Activated CD8-positive, alpha-beta memory T cell treated with anti-CD3 and anti-CD28 coated beads for 4 hours (primary cell): ENCODE results near the gene NAT16.
A peak's percentile ranks its signal among the peaks of the same experiment; 100 is the strongest.
"Not testable (repeated sequence)": the region's sequence is repeated elsewhere in the genome, so short reads cannot be mapped to it uniquely, and the experiment has no call there.

ENCODE experiments used
- DNase-seq, 2 donors: peaks; one replicate each; pipeline ENCODE4 v3.0.0-alpha.2; 2020; ENCODE audit warnings: low read depth in 2 of 2

The NAT16 gene

DNA sequence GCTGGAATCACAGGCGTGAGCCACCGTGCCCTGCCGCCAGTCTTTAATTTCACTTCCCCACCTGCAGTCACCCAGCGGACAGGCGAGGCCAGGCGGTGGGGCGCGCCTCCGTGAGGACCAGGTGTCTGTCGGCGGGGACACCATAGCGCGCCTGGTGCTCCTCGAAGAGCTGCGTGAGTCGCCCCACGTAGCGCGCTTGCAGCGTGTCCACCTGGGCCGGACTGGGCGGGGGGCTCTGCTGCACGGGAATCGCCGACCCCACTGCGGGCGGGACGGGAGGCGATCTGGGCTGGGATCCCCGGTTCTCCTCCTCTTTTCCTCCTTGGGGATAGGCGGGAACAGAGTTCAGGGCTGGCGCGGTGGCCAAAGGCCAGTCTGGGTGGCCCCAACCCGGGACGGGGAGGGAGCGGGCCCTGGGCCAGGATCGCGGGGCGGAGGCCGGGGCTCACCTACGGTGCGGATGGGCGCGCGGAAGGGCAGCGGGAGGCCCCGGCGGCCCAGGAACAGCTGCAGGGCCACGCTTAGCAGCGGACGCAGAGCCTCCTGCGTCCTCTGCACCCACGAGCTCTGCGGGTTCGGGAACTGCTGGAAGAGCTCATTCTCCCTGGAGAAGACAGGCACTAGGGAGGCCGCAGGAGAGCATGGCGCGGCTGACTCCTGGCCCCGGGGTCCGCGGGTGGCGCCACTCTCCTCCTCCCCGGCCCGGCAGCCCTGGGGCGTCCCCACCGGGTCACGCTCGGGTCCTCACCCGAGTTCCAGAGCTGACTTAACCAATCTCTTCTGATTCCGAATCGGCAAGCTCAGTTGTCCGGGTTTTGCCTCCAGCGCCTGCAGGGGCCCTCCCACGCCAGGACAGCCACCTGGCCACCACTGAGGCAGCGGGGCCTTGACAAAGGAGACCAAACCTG is 21.9 kb upstream of the NAT16 start:
- no peak for DNase-seq

DNA sequence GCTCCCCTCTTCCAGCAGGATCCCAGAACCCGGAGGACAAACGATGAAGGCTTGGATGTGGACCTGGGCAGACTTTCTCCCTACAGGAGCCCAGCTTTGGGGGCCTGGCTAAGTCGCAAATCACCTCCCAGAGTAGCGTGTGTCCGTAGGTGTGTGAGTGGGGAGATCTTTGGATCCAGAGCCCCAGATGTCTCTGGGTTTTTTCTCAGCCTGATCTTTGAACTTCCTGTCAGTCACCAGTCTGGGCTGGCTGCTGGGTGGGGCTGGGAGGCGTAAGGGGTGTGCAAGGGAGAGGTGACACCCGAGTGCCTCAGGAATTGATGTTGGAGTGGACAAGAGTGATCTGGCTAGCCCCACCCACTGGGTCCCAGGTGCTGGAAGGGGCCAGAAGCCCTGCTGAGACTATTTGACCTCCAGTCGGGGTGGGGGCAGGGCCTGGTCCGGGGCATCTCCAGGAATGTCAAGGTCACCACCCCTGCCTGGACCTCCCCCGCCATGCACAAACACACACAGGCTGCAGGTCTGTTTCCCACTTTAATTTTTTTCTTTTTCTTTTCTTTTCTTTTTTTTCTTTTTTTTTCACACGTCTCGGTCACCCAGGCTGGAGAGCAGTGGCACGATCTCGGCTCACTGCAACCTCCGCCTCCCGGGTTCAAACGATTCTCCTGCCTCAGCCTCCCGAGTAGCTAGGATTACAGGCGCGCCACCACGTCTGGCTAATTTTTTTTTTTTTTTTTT is 20.9 kb upstream of the NAT16 start, which contains the start of gene MOGAT3:
Gene MOGAT3 (minus strand): TSS at position 175 of the 738 bp plus-strand sequence. CDS start 182 bp downstream, outside the sequence.
- DNase-seq = no peak

DNA sequence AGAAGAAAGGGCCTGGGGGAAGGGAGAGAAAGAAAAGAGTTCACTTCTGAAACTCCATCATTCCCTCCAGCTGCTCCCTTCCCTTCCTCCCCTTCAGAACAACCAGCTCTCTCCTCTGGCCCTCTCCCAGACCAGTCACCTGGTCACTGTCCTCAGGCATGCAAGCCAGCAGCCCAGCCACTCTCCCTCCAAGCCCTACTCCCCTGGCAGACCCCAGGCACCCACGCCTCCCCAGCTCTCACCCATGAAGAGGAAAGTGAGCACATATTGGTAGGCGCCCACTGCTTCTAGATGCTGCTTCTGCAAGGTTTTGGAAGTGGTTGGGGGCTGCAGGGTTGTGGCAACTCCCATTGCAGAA is 20.4 kb upstream of the NAT16 start:
- DNase-seq = no peak

GRCh38 chr7:101199522-101199921 is 19.4 kb upstream of the NAT16 start:
- not testable (repeated sequence) for DNase-seq

- no peak for DNase-seq
Observed at GRCh38 chr7:101198476-101198875, 18.4 kb upstream of the NAT16 start.

DNA sequence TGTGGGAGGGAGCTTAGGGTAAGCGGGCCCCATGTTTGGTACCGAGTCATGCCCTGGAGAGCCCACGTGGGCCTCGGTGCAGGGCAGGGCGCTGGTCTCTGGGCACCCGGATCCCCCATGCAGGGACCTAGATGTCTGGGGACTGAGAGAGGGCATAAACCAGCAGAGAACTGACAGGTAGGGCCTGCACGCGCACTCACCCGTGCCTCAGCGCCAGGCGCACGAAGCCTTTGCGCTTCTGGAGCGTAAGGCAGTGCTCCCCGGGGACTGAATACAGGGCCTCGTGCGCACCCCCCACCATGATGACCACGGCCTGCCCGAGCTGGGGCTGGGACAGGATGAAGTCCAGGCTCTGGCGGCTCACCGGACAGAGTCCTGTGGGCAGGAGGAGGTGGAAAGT is 17.9 kb upstream of the NAT16 start:
- no peak for DNase-seq

GRCh38 chr7:101195884-101196283 is 15.8 kb upstream of the NAT16 start:
- no peak for DNase-seq

- DNase-seq = no peak
Observed at GRCh38 chr7:101189109-101189508, 9.0 kb upstream of the NAT16 start.

GRCh38 chr7:101186844-101187428 is 6.8 kb upstream of the NAT16 start:
- DNase-seq = no peak

DNA sequence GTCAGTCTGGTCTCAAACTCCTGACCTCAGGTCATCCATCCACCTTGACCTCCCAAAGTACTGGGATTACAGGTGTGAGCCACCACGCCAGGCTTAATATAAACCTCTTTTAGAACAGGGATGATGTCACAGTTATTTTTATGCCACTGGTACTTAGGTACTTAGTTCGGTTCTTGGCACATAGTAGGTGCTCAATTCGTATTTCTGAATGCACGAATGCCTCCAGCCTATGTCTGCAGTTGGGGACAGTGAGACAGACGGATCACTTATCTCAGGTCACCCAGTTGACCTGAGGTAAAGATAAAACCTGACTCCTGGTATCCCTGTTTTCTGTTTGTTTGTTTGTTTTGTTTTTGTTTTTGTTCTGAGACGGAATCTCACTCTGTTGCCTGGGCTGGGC is 6.1 kb upstream of the NAT16 start:
- DNase-seq = no peak

DNA sequence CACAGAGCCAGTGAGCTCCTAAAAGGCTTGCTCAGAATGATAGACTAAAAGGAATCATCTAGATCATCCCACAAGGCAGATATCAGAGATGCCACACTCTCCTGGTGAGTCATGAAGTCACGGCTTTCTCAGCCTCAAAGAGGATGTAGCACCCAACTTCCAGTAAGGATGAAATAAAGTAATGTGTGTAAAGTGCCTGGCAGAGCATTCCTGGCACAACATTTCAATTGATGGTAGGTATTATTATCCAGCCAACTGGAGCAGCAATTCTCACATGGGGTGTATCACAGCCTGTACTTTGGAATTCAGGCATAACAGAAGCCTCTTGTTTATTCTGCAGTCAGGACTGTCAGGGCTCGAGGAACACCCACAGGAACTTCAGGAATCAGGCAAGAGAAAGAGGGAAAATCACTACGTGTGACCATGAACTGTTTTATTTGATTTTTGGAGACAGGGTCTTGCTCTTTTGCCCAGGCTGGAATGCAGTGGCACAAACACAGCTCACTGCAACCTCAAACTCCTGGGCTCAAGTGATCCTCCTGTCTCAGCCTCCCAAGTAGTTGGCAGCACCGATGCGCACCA is 5.3 kb upstream of the NAT16 start:
- DNase-seq = no peak

GRCh38 chr7:101179713-101180112 is 380 bp downstream of the NAT16 start:
- DNase-seq = no peak

GRCh38 chr7:101179117-101179516 is 976 bp downstream of the NAT16 start:
- no peak for DNase-seq

GRCh38 chr7:101177644-101178043 is 2.4 kb downstream of the NAT16 start:
- DNase-seq = no peak

- DNase-seq = no peak
Observed at GRCh38 chr7:101175664-101176063, 4.4 kb downstream of the NAT16 start.

DNA sequence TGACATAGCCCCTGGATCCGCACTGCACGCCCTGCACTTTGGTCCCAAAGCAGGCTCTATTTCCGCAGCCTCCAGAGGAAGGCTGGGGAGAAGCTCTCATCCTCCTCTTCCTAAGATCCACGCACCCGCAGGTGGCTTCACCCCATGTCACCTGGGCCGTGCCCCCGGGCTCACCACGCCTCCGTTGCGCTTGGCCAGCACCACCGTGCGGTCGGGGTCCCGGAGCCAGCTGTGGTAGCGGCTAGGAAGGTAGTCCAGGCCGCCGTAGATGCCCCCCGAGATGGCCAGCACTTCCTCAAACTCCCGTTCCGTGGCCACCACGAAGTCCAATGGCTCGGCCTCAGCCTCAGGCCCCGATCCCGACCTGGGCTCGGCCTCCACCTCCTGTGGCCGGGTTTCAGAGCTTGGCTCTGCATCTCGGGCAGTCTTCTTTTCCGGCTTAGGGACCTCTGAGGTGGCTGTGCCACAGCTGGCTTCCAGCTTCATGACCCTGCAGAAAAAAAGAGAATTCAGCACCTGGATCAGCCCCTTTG is 5.7 kb downstream of the NAT16 start:
- DNase-seq = no peak

DNA sequence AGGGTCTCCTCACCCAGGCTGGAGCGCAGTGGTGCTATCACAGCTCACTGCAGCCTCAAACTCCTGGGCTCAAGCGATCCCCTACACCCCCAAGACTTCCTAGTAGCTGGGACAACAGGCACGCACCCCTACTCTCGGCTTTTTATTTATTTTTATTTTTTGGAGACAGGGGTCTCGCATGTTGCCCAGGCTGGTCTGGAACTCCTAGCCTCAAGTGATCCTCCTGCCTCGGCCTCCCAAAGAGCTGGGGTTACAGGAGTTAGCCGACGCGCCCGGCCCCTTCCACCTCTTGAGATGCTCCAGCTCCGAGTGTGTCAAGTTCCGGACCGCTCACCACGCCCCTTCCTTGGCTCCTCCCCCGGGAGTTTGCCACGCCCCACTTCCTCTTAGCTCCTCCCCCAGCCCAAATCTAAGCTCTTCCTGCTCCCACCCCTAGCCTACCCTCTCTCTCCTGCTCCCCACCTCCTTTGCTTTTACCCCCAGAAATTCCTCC is 6.3 kb downstream of the NAT16 start:
- peak in 1 of 2 donors; percentile 31 for DNase-seq

GRCh38 chr7:101172854-101173751 is 7.0 kb downstream of the NAT16 start:
- DNase-seq = no peak

DNA sequence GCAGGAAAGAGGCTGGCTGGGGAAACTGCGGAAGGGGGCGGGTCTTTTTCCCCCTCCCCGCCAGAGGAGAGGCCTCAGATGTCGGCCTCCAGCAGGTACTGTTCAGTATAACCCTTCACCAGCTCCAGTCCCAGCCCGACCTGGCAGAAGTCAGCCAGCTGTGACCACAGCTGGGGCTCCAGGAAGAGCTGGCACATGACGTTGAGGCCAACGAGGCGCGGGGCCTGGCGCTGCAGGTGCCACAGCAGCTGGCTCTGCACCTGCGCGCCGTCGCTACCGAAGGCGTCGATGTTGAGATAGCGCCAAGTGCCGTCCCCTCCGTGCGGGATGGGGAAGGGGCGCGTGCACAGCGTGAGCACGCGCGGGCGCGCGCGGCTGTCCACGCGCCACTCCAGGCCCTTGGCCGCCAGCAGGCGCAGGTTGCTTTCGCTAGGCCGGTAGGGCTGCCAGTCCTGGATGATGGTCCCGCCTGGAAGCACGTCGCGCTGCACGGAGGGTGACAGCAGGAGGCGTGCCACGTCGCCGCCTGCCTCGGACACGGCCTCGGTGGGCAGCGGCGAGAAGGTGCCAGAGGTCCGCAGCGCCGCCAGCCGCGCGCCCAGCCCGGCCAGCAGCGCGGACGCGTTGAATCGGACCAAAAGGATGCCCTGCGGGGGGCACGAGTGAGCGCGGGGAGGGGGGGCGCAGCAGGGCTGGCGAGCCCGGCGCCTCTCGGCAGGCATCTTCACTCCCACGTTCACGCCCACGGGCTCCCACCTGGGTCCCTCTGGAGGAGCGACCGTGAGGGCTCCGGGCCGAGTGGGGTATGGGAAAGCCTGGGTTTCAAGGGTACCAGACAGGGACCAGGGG is 7.9 kb downstream of the NAT16 start:
- DNase-seq = no peak

DNA sequence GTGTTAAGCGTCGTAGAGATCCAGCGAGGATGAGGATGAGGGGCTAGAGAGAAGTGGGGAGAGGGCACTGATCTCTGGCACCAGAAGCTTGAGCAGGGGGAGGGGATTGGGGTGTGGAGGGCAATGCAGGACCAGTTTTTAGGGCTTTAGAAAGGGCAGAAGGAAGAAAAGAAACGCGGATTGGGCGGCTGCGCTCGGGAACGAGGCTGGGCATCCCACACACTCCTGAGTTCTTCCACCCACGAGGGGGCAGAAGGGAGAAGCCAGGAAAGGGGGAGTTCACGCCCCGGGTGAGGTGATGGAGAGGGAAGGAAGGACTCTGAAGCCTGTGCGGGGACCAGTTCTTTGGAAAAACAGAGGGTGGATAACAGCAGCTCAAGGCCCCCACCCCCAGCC is 8.7 kb downstream of the NAT16 start:
- DNase-seq = no peak
